Lower leg skin (tissue), 4 donors: ENCODE results near the gene PRDM11. TPM values are rescaled to one million over a fixed set of nuclear protein-coding genes. Genes with fewer than 3 reads are reported as not detected.

ENCODE experiments used
- DNase-seq, 2 donors: peaks; one replicate each; pipeline ENCODE4 v3.0.0-alpha.2; 2019; ENCODE audit warnings: low spot score in 2 of 2
- H3K4me3 ChIP-seq: fragments of 200-600 bp; sonication (generic); 2 replicates; pipeline ENCODE4 v1.5.1; 2017; ENCODE audit warnings: mild to moderate bottlenecking, low read depth; ENCODE audit not compliant: poor library complexity, severe bottlenecking
- POLR2A ChIP-seq, 2 donors: fragments of 450-650 bp; IDR thresholded peaks; one replicate each; pipeline ENCODE4 v1.6.1; 2016 to 2017; ENCODE audit warnings: antibody characterized with exemption in 2 of 2, mild to moderate bottlenecking in 1 of 2, moderate library complexity in 1 of 2
- WGBS, 2 donors: methylation state at CpG; one replicate each; pipeline ENCODE4 v1.1.5; 2018; 5-methylcytosine and 5-hydroxymethylcytosine counted together
- intact Hi-C: fragments of 100-400 bp; cut with DNase I; formaldehyde crosslinking; loops from one replicate; pipeline ENCODE4 v1.15.0; 2023; ENCODE audit warnings: low total_unique reads
- total RNA-seq, 4 donors: library from RNA; depleted of rRNA; stranded (reverse); fragments of >200 nt; gene quantifications; one replicate each; pipeline ENCODE4 v1.1.0, GENCODE V29; 2016
- TF ChIP-seq, protein P1 (sequence below), 3 donors: fragments of 450-650 bp; IDR thresholded peaks; one replicate each; pipeline ENCODE4 v1.5.1; 2016; ENCODE audit warnings: antibody characterized with exemption in 3 of 3, mild to moderate bottlenecking in 3 of 3, moderate library complexity in 2 of 3

Gene PRDM11
- total RNA-seq, 4 donors from 2014 or later = 3.2 to 9.5 (median 6.6) TPM

DNA sequence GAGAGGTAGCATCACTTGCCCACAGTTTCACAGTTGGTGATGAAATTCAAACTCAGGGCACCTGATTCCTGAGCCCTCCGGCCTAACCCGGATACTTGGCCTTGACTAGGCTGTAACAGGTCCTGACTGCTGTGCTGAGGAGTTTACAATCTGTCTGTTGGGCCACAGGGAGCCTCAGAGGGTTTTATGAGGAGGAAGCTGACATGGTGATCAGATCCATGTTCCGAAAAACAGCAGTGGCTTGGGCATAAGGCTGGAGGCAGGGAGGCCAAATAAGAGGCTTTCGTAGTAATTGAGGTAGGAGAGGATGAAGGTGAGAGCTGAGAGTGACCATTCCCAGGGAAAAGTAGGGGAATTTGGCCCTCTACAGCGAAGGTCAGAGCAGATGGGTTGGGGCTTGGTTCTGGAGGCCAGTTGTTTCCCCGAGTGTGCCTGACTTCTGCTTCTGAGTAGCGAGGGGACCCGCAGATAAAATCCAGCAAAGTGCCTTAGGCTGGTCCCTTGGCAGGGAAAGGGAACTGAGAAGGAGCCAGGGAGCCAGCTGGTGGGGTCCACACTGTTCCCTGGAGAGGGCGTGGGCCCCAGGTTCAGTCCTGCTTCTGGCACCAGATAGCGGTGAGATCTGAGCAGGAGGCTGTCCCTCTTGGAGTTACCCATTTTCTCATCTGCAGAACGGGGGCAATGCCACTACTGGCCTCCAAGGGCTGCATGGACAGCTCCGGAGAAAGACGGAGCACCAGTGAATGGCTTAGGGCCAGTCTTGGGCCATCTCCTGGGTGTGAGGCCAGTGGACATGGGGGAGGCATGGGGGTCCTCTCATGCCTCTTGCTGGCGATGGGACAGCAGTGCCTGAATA lies 6.5 kb downstream of the PRDM11 start:
- 74 to 86% methylated on average over 12 to 14 of the region's 14 CpGs for WGBS, 2 donors
- peak; percentile 8 to 80 for DNase-seq
- no peak overlapping the region for H3K4me3 ChIP-seq
- intact Hi-C loops = no loop called here
- TF ChIP-seq POLR2A (IDR thresholded peaks at IDR 0.05) = no peak
- TF ChIP-seq, protein P1, sequence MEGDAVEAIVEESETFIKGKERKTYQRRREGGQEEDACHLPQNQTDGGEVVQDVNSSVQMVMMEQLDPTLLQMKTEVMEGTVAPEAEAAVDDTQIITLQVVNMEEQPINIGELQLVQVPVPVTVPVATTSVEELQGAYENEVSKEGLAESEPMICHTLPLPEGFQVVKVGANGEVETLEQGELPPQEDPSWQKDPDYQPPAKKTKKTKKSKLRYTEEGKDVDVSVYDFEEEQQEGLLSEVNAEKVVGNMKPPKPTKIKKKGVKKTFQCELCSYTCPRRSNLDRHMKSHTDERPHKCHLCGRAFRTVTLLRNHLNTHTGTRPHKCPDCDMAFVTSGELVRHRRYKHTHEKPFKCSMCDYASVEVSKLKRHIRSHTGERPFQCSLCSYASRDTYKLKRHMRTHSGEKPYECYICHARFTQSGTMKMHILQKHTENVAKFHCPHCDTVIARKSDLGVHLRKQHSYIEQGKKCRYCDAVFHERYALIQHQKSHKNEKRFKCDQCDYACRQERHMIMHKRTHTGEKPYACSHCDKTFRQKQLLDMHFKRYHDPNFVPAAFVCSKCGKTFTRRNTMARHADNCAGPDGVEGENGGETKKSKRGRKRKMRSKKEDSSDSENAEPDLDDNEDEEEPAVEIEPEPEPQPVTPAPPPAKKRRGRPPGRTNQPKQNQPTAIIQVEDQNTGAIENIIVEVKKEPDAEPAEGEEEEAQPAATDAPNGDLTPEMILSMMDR (IDR thresholded peaks at IDR 0.05) = no peak

GRCh38 chr11:45154276-45154675 lies 7.8 kb downstream of the PRDM11 start:
- 92 to 95% methylated on average over 6 of the region's 6 CpGs for WGBS, 2 donors

DNA sequence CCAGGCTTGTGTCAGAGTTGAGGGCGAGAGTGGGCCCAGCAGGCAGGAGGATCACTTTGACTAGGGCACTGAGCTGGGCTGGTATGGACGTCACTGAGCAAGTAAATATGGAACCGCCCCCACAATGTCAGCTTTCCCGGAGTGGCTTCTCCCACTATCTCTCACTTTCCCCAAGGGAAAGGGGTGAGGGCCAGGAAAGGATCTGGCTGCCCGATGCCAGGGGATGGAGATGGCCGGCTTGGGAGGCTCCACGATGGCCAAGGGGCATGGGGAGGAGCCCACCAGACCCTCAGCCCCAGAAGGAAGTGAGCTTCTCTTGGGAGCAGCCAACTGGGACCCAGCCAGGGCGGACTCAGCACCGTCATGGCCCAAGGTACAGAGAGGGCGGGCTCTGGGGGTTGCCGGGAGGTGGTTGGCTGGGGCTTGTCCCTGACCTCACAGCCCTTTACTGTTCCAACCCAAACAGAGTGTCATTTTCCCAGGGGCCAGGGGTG lies 8.7 kb downstream of the PRDM11 start:
- intact Hi-C loops = loop anchor here (1.0 kb wide), 1 partner anchor 19 kb away; no protein-coding TSS in a partner anchor
- DNase-seq = peak in 1 of 2 donors; percentile 79
- TF ChIP-seq, protein P1 (IDR thresholded peaks at IDR 0.05) = no peak
- TF ChIP-seq POLR2A (IDR thresholded peaks at IDR 0.05) = no peak
- 72 to 73% methylated on average over 11 of the region's 11 CpGs for WGBS, 2 donors
- no peak overlapping the region for H3K4me3 ChIP-seq

More at GRCh38 chr11:45154276-45154675, 7.8 kb downstream of the PRDM11 start:
- intact Hi-C loops = no loop called here
- TF ChIP-seq, protein P1 (IDR thresholded peaks at IDR 0.05) = no peak
- TF ChIP-seq POLR2A (IDR thresholded peaks at IDR 0.05) = no peak
- peak in 1 of 2 donors; percentile 53 for DNase-seq
- no peak overlapping the region for H3K4me3 ChIP-seq

DNA sequence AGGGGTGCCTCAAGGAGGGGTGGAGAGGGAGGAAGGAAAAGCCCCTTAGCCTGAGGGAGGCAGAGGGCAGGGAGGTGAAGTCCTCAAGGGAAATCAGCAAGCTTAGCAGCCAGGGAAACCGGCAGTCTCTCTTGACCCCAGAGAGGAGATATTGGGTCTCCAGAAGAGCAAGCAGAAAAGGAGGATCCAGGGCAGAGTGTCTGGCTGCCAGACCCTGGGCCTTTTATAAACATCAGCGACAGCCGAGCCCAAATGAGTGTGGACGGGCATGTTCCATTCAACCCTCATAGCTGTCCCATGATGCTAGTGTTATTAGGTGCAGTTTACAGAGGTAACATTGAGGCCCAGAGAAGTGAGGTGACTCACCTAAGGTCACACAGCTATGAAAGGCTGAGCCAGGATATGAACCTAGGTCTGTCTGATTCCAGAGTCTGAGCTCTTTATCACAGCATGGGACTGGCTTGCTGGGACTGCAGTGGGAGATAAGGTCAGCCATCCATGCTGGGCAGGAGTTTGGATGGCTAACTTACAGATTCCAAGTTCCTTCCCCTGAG lies 9.3 kb downstream of the PRDM11 start:
- no peak for TF ChIP-seq POLR2A (IDR thresholded peaks at IDR 0.05)
- TF ChIP-seq, protein P1 (IDR thresholded peaks at IDR 0.05) = no peak
- no peak for DNase-seq
- intact Hi-C loops = loop anchor here (1.0 kb wide), 1 partner anchor 19 kb away; no protein-coding TSS in a partner anchor
- no peak overlapping the region for H3K4me3 ChIP-seq
- 64 to 95% methylated on average over 4 of the region's 4 CpGs for WGBS, 2 donors

DNA sequence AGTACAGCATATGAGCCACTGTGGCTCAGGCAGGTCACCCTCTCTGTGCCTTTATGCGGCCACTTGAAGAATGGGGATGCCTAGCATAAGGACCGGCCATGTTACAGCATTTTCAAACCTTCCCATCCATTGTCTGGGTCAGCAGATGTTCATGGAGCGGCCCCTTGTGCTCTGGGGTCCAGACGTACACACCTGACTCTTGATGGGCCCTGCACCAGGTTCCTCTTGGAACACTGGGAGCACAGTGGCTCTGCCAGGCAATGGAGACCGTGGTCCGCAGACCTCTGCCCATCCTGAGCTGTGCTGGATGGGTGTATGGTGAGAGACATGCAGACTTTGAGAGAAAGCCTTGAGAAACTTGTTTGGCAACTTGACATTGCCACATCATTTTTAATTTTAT lies 9.8 kb downstream of the PRDM11 start:
- intact Hi-C loops = no loop called here
- 74 to 78% methylated on average over 6 of the region's 6 CpGs for WGBS, 2 donors
- peak in 1 of 2 donors; percentile 80 for DNase-seq
- TF ChIP-seq POLR2A (IDR thresholded peaks at IDR 0.05) = no peak
- TF ChIP-seq, protein P1 (IDR thresholded peaks at IDR 0.05) = no peak
- no peak overlapping the region for H3K4me3 ChIP-seq
